ENCODE measurements around the gene ANAPC2.

The ANAPC2 gene

DNA sequence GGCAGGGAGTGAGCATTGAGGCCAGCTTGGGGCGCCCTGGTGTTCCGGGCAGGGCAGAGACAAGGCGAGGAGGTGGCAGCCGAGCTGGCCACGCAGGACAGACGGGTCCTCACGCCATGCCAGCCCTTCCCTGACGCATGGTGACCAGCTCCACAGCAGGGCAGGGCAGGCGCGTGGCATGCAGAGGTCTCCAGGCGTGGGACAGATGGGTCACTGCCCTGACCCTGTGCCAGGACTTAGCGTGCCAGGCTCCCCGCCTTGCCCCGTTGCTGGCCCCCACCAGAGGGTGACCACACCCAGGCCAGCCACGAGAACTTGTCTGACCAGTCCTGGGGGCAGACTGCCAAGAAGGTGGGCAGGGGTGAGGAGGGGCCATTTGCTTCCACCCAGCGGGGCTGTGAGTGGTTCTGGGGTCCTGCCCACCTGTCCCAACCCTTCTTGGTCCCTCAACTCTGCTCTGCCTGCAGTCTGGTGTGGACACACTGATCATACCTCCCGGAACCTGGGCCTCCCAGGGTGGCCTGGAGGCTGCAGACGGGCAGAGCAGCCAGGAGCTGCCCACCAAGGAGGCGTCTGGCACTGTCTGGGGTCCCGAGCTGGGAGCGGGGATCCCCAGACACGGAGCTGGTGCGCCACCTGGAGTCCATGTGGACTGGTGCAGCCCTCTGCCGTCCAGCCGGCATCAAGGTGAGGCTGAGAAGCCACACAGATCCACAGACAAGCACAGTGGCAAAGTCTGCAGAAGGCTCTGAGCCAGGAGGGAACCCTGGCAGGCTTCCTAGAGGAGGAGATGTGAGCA is 38.9 kb upstream of the ANAPC2 start, which contains the start of gene RNF224:
Gene RNF224, plus strand, starts transcription at position 449 of the 799 bp plus-strand sequence. CDS start 834 bp downstream, outside the sequence.
- DNase-seq = peak; percentile 80

DNA sequence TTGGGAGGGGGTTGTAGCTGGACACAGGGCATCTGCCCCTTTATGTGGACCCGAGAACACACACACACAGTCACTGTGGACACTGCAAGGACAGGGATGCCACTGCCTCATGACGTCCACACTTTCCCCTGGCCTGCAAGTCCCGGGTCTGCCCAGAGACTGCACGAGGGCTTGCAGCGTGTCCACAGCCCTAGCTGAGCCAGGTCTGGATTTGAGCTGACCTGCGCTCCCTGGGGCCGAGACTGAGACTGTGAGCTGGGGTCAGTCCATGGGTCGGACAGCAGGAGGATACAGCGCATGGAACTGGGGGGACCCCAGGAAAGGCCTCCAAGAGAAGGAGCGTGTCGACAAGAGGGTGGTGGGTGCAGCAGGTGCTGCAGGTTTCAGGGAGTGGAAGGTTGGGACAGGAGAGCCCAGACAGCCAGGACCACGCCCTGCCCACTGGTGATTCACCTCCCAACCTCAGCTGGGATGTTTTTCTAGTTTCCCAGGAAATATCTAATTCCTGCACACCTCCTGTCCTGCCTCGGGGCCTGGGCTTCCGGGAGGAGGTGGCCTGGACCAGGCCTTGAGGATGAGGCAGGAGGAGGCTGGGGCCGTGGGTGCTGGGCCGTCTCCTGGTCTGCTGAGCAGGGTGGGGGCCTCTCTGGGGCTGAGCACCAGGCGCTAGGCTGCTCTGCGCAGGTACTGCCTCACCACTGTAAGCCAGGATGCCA is 38.1 kb upstream of the ANAPC2 start:
- no peak for DNase-seq

DNA sequence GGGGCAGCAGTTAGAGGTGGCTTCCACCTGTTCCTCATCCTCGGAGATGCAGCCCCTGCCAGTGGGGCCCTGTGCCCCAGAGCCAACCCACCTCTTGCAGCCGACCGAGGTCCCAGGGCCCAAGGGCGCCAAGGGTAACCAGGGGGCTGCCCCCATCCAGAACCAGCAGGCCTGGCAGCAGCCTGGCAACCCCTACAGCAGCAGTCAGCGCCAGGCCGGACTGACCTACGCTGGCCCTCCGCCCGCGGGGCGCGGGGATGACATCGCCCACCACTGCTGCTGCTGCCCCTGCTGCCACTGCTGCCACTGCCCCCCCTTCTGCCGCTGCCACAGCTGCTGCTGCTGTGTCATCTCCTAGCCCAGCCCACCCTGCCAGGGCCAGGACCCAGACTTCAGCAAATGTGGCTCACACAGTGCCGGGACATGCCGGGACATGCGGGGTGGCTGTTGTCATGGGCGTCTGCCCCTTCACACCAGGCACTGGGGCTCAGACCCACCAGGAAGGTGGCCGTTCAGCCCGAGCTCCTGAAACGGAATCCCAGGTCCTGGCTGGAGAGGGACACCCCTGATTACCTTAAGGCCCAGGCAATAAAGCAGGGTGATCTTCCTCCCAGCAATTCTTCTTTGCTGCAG is 37.5 kb upstream of the ANAPC2 start:
- DNase-seq = no peak

DNA sequence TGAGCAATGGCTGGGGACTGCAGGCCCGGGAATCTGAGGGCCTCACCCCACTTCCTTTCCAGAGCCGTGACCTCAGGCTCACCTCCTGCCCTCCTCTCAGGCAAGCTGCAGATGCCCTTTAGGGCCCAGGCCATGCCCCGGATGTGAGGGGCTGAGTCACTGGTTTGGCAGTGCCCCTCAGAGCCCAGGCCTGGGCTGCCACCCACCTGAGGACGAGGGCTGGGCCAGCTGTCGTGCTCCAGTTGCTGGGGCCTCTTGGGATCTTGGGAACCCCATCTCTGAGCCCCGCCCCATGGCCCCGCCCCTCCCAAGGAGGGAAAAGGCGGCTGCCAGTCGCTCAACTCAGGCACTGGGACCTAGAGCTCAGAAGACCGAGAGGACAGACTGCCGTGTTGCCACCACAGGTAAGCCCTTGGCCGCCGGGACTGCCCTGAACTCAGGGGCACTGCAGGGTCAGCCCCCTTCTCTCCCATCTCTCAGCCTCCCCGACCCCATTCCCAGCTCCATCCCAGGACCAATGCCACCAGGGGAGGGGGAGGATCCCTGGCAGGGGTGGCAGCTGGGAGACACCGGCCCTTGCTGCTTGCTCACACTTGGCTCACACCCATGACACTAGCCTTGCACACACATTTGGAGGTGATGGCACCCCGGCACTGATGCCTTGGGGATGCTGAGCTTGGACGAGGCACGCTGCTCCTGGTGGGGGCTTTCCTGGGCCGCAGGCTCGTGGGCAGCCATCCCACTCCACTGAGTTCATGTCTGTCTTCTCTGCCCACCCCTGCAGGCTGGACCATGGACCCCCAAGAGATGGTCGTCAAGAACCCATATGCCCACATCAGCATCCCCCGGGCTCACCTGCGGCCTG is 36.7 kb upstream of the ANAPC2 start, which contains the start of gene CYSRT1:
Gene CYSRT1, plus strand, starts transcription at position 345 of the 865 bp plus-strand sequence. Its CDS starts 448 bp downstream, at position 793.
- no peak for DNase-seq

DNA sequence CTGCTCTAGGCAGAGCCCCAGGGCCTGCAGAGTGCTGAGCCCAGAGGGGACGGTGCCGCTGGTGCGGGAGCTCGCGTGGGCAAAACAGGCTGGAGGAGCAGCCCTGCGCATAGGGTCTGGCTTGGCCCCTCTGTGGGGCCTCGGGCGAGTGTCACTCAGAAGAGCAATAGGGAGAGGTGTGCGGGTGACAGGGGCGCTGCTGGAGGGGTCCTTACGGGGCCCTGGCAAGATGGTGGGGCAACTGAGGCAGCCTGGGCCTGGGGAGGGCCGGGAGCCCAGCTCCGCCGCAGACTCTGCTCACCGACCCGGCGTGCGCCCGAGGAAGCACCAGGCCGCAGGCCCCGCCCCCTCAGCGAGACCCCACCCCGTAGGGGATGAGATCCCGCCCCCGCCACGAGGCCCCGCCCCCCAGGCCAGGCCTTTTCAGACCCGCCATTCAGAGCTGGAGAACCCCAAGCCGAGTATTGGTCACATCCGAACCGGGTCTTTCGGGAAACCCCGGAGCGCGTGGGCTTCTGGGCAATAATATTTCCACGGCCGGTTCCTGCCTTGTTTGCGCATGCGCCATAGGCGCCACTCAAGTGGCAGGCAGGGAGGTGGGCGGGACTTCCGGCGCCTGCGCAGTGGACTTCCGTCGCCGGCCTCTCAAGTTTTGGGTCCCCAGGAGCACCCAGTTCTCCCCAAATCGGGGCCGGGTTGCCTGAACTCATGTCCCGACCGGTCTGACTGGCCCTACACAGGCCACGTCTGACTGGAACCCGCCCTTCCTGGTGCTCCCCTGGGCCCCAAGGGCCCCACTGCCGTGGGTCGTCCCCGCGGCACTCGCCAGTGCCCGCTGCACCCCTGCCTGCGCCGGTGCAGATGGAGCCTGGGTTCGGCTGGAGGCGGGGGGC is 35.0 kb upstream of the ANAPC2 start:
- DNase-seq = peak; percentile 100

DNA sequence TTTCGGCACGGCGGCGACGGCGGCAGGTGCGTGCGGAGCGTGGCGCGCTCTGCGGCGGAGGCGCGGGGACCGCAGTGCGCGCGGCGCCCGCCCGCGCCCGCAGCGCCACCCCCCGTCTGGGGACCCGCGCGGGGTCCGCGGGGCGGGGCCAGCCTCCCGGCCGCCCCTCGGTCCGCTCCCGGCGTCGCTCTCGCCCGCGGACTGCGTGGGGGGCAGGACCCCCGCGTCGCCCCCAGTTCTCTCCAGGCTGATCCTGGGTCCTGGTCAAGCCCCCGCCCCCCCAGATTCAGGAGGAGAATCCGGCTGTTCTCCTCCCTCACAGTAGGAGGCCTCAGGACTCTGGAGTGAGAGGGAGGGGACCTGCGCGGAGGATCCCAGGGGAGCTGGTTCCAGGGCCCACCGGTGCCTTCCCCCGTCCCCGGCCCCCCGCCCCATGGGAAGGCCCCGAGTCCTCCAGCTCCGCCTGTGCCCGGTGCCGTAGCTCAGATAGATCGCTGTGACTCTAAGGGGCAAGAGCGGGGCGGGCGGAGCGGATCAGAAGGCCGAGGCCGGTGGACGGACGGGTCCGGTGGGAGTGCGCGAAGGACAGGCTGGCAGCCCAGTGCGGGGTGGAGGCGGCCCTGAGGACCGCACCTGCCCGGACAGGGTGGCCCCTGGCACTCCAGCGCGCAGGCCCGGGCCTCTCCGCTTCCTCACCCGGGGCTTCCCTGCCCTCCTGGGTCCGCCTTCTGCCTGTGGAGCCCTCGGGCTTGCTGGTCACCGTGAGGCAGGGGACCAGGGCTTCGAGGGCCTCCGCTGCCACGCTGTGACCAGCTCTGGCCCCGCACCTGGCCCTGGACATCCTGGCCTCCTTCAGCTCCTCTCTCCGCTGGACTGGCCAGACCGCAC is 34.1 kb upstream of the ANAPC2 start, which contains the start of gene RNF208:
Gene RNF208, minus strand, starts transcription at position 51 of the 888 bp plus-strand sequence. CDS start 1,028 bp downstream, outside the sequence.
- DNase-seq = no peak

DNA sequence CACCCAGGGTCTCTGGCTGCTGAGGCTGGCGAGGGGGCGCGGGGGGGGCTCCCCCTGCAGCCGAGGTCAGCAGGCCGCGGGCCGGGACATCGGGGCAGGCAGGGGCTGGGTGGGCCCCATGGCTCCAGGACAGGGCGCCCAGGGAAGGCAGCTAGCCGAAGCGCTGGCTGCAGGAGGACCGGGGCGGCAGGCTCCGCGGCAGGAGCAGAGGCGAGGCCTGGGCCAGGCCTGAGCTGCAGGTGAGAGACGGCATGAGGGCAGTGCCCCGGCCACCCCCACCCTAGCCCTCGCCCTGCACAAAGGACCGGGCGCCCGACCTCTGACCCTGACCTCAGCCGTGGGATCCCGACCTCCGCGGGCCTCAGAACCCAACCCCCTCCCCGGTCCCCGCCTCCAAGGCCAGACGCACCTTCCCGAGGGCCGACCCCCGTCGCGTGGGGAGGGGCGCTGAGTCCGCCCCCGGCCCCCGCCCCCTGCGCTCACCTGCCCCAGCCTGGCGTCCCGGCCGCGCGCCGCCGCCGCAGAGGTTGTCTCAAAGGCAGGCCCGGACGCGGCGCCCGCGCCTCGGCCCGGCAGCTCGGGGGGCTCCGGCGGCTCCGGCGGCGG is 33.2 kb upstream of the ANAPC2 start:
- no peak for DNase-seq

DNA sequence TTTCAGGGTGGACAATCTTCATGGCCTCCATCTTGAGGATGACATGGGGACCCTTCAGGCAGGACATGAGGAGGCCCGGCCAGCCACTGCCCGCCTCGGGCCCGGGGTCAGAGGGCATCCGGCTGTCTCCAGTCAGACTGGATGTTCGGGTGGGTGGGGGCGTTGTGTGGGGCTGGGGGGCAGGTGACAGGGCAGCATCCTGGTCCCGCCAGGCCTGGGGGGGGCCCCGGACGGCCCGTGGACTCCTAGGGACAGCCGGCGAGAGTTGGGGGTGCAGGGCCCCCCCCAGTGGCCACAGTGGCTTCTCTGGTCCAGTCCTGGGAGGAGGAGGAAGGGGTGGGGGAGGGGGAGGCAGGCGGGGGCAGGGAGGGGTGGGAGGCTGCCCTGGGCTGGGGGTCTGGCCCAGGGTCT is 32.7 kb upstream of the ANAPC2 start:
- DNase-seq = no peak

DNA sequence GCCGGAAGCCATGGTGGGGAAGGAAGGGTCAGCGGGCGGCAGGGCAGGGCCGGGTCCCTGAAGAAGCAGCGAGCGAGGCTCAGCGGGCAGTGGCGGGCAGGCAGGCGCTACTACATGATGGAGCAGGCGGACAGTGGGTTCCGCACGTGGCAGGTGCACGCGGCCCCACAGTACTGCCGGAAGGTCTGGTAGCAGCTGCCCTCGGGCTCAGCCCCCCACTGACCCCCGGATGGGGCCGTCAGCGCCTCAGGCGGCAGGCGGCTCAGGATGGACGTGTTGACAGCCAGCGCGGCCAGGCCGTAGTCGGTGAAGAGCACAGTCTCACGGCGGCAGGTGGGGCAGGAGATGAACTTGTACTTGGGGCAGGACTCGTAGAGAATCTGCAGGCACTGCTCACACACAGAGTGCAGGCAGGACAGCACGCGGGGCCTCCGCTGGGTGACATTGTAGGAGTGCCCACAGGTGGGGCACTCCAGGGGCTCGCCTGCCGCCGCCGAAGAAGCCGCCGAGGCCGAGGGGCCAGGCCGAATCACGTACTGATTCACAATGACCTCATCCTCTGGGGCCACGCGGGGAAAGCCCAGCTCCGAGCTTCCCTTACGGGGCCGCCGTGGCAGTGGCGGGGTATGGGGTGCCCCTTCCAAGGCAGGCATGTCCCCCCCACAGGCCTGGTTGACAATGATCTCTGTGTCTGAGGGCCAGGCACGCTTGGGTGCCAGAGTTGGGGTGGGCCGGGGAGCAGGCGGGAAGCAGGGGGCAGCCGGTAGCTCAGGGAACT is 32.1 kb upstream of the ANAPC2 start:
- no peak for DNase-seq

DNA sequence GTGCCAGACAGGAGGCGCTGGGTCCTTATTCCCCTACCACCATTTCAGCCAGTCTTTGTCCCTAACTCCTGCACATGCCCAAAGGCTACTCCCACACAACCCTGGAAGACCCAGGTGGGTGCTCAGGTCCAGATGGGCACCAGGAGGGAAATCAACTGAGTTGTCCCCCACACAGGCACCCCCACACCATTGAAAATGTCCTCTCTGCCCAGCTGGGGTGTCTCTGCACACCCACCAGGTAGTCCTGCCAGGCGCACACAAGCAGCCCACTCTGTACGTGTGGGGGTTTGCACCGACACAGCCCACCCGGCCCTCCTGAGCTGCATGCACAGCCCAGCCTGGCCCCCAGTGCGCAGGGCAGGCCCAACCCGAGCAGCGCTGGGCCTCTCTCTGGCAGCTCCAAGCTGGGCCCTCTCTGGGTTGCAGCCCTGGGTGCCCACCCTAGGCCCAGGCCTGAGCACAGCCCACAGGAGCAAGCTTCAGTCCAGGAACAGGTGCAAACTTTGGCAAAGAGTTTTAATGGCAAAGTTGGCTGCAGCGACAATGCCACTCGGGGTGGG is 31.5 kb upstream of the ANAPC2 start:
- DNase-seq = no peak

DNA sequence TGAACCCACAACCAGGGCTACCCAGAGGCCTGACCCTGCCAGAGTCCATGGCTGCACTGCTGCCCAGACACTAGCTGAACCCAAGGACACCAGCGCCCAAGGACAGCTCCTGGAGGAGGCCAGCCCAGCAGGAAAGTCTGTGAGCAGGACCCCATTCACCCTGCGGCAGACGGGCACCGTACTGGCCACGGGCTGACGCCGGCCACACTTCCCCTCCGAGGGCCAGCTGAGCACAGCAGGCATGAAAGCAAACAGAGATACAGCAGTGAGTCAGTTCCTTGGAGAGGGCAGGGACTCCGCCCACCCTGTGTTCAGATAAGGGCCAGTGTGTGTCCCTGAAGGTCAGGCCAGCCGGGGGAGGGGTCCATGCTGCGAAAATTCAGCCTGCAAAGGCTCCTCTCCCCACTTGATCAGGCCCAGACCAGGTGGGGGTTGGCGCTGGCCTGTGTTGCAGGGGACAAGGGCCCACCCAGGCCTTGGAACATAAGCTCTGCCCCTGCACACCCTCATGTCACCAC is 30.5 kb upstream of the ANAPC2 start:
- no peak for DNase-seq

DNA sequence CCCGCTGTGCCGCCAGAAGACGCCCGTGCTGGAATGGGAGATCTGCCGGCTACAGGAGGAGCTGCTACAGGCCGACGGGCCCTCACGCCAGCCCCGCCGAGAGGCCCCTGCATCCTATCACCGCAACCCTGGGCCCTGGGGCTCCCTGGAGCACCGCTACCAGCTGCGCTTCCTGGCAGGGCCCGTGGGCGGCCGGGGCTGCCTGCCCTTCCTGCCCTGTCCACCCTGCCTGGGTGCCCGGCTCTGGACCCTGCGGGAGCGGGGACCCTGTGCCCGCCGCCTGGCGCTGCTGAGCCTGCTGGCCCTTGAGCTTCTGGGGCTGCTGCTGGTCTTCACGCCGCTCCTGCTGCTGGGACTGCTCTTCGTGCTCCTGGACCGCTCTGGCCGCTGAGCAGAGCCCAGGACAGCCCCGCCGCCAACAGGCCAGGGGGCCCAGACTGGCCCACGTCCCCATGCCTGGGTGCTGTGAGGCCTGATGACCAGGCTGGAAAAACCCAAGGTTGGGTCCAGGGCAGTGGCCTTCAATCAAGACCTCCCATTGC is 29.9 kb upstream of the ANAPC2 start:
- DNase-seq = no peak

DNA sequence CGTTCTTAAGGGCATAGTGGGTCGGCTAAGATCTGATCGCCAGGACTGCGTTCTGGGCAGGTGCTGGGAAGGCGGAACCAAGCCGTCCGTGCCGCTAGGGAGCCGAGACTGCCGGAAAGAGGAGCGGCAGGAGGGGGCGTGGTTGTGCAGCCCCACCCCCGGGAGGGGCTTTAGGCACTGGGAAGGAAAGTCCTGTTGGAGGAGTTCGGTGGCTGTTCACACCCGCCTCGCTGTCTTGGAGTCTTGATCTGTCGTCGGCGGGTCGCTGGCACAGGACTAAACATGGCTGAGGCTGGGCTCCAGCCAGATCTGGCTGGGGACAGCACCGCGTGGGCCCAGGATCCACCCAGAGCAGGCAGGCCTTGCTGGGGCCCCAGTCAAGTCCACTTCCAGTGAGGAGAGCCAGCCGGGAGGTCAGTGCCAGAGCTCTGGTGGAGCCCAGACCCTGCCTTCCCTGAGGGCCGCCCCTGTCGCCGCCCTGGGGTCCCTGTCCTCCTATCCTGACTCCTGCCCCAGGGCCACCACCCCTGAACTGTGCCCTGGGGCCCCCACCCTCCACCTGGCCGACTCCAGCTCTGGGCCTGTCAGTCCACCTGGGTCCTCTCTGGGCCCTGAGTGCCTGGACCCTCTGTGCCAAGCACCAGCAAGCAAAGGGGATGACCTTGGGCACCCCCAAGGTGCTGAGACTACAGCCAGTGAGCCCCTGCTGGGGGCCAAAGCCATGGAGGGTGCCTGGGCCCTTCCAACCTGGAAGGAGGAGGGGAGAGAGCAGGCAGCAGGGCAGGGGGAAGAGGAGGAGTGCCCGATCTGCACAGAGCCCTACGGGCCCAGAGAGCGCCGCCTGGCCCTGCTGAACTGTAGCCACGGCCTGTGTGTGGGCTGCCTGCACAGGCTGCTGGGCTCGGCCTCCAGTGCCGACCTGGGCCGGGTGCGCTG is 29.2 kb upstream of the ANAPC2 start:
- DNase-seq = no peak

DNA sequence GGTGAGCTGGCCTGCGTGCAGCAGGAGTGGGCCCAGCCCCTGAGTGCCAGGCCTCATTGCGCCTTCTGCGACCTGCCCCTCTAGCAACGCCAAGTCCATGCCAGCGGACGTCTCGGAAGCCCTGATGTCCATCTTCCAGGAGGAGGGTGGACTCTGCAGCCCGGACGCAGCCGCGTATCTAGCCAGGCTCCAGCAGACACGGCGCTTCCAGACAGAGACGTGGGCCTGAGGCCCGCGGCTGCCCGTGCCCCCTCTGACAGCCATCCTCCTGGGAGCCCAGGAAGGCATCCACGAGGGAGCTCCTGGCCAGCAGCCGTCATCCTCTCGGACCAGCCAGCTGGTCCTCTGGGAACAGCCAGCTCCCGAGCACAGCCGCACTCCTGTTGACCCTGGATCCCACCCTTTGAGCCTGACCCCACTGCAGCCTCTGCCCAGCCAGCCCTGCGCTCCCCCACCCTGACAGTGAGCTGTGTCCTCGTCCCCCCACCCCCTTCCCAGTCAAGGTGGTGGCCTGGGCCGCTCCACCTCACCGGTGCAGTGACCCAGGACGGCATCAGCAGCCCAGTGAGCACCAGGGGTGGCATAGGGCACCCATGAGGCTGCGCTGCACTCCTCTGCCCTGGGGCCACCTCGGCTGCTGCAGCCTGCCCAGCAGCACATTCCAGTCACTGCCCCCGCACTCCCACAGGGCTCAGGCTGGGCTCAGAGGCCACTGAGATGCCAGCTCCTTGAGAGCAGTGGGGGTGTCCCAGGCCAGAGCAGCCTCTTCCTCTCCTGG is 28.0 kb upstream of the ANAPC2 start:
- DNase-seq = no peak

DNA sequence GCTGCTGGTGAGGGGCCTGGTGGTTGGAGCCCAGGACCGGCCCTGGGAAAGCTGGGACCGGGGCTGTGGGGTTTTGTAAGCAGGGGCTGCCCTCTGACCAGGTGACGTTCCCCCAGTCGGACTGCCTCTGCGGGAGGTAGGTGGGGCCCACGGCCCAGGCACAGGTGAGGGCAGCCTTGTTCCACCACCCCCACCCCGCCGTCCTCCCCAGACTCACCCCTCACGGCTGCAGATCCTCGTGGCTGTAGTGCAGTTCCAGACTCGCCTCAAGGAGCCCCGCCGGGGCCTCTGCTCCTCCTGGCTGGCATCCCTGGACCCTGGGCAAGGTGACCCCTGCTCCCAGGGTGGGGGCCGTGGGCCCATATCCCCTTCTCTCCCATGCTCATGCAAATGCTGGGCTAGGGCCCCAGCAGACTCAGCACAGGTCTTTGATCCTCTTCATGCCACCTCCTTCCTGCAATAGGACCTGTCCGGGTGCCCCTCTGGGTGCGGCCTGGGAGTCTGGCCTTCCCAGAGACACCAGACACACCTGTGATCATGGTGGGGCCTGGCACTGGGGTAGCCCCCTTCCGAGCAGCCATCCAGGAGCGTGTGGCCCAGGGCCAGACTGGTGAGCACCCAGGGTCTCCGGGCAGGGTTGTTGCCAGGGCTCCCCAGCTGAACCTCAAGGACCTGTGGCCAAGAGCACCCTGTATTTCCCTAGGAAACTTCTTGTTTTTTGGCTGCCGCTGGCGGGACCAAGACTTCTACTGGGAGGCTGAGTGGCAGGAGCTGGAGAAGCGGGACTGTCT is 27.0 kb upstream of the ANAPC2 start:
- no peak for DNase-seq
